Skeletal muscle tissue (tissue), 4 donors: Measurements from ENCODE around the gene NEU1. TPM values are rescaled to one million over a fixed set of nuclear protein-coding genes. Genes with fewer than 3 reads are reported as not detected.
"Not testable (repeated sequence)": the region's sequence is repeated elsewhere in the genome, so short reads cannot be mapped to it uniquely, and the experiment has no call there.

Source experiments
- H3K27ac ChIP-seq: one replicate; pipeline ENCODE4 v1.7.0; 2013; ENCODE audit warnings: mild to moderate bottlenecking, low read depth, low read length, inconsistent platforms
- H3K27me3 ChIP-seq, 3 donors: one replicate each; pipeline ENCODE4 v1.7.0; 2013; ENCODE audit warnings: low read length in 3 of 3; ENCODE audit not compliant: control insufficient read depth in 3 of 3, insufficient read depth in 3 of 3
- H3K36me3 ChIP-seq, 3 donors: one replicate each; pipeline ENCODE4 v1.7.0; 2013; ENCODE audit warnings: low read length in 3 of 3; ENCODE audit not compliant: control insufficient read depth in 3 of 3, insufficient read depth in 3 of 3
- H3K4me1 ChIP-seq, 3 donors: one replicate each; pipeline ENCODE4 v1.7.0; 2013; ENCODE audit warnings: low read length in 3 of 3, mild to moderate bottlenecking in 3 of 3; ENCODE audit not compliant: control insufficient read depth in 3 of 3, insufficient read depth in 3 of 3
- H3K4me3 ChIP-seq, 3 donors: one replicate each; pipeline ENCODE4 v1.7.0; 2013; ENCODE audit warnings: low read length in 3 of 3
- H3K9ac ChIP-seq, 3 donors: one replicate each; pipeline ENCODE4 v1.7.0; 2013; ENCODE audit warnings: low read length in 3 of 3, mild to moderate bottlenecking in 3 of 3, moderate library complexity in 2 of 3, low read depth in 1 of 3
- H3K9me3 ChIP-seq, 3 donors: one replicate each; pipeline ENCODE4 v1.7.0; 2013; ENCODE audit warnings: low read length in 3 of 3; ENCODE audit not compliant: control insufficient read depth in 3 of 3
- total RNA-seq: library from RNA; depleted of rRNA; stranded (reverse); fragments of >200 nt; gene quantifications from one replicate; pipeline ENCODE4 v1.2.3, GENCODE V29; 2014
- donor health status: Osteomylitis.

The NEU1 gene
- total RNA-seq, 1 donor from 2014 or later = 23.0 TPM

GRCh38 chr6:31864123-31864562 lies 1.5 kb upstream of the NEU1 start:
- Histone ChIP-seq H3K27ac (peak overlapping the region; percentile 82), H3K4me1 (peaks cover 21 to 26% (median 22%) of the 10 kb centered on the region in 3 donors), H3K36me3 (peaks cover 17 to 20% (median 17%) of the 10 kb centered on the region in 3 donors), H3K4me3 (peak overlapping the region; percentile 81 to 86 (median 86)), H3K9ac (peak overlapping the region; percentile 65 to 72 (median 71))
- not testable (repeated sequence) for H3K9me3 ChIP-seq, H3K27me3 ChIP-seq

GRCh38 chr6:31861919-31862343 lies 690 bp downstream of the NEU1 start:
- H3K9ac ChIP-seq = peak overlapping the region; percentile 93 to 99 (median 94)
- H3K27me3 ChIP-seq = no peaks in the 10 kb centered on the region
- H3K27ac ChIP-seq = peak overlapping the region; percentile 93
- peaks cover 21 to 26% (median 22%) of the 10 kb centered on the region in 3 donors for H3K4me1 ChIP-seq
- H3K4me3 ChIP-seq = peak overlapping the region; percentile 92 to 98 (median 98)
- H3K9me3 ChIP-seq = no peaks in the 10 kb centered on the region
- peaks cover 24 to 34% (median 33%) of the 10 kb centered on the region in 3 donors for H3K36me3 ChIP-seq

GRCh38 chr6:31861150-31861549 lies 1.5 kb downstream of the NEU1 start:
- H3K9me3 ChIP-seq = no peaks in the 10 kb centered on the region
- H3K9ac ChIP-seq = no peak overlapping the region
- no peak overlapping the region for H3K4me3 ChIP-seq
- H3K36me3 ChIP-seq = peaks cover 24 to 34% (median 34%) of the 10 kb centered on the region in 3 donors
- H3K4me1 ChIP-seq = peaks cover 21 to 26% (median 22%) of the 10 kb centered on the region in 3 donors
- H3K27me3 ChIP-seq = no peaks in the 10 kb centered on the region
- no peak overlapping the region for H3K27ac ChIP-seq

- no peaks in the 10 kb centered on the region for H3K27me3 ChIP-seq
These were observed 2.3 kb downstream of the NEU1 start for GRCh38 chr6:31860349-31860748.

GRCh38 chr6:31859923-31860322 lies 2.7 kb downstream of the NEU1 start:
- no peak overlapping the region for H3K9ac ChIP-seq
- H3K36me3 ChIP-seq = peaks cover 24 to 34% (median 34%) of the 10 kb centered on the region in 3 donors
- H3K27me3 ChIP-seq = no peaks in the 10 kb centered on the region
- H3K4me3 ChIP-seq = no peak overlapping the region
- H3K27ac ChIP-seq = no peak overlapping the region
- H3K4me1 ChIP-seq = peaks cover 21 to 26% (median 22%) of the 10 kb centered on the region in 3 donors
- no peaks in the 10 kb centered on the region for H3K9me3 ChIP-seq

More at GRCh38 chr6:31860349-31860748, 2.3 kb downstream of the NEU1 start:
- Histone ChIP-seq H3K4me3 (no peak overlapping the region), H3K36me3 (peaks cover 24 to 34% (median 34%) of the 10 kb centered on the region in 3 donors), H3K27ac (no peak overlapping the region), H3K9ac (no peak overlapping the region), H3K4me1 (peaks cover 21 to 26% (median 22%) of the 10 kb centered on the region in 3 donors), H3K9me3 (no peaks in the 10 kb centered on the region)

GRCh38 chr6:31858707-31859106 lies 3.9 kb downstream of the NEU1 start:
- Histone ChIP-seq H3K36me3 (peaks cover 24 to 34% (median 34%) of the 10 kb centered on the region in 3 donors), H3K9ac (no peak overlapping the region), H3K9me3 (no peaks in the 10 kb centered on the region), H3K27me3 (no peaks in the 10 kb centered on the region), H3K4me1 (peaks cover 14 to 18% (median 17%) of the 10 kb centered on the region in 3 donors), H3K4me3 (no peak overlapping the region), H3K27ac (no peak overlapping the region)

- not testable (repeated sequence) for H3K27ac ChIP-seq, H3K9me3 ChIP-seq, H3K4me3 ChIP-seq, H3K9ac ChIP-seq, H3K27me3 ChIP-seq
- peaks cover 24 to 34% (median 34%) of the 10 kb centered on the region in 3 donors for H3K36me3 ChIP-seq
- peaks cover 7 to 12% (median 10%) of the 10 kb centered on the region in 3 donors for H3K4me1 ChIP-seq
These were observed 4.8 kb downstream of the NEU1 start for GRCh38 chr6:31857774-31858173.

- not testable (repeated sequence) for H3K4me1 ChIP-seq, H3K4me3 ChIP-seq, H3K36me3 ChIP-seq, H3K9me3 ChIP-seq, H3K27me3 ChIP-seq, H3K9ac ChIP-seq, H3K27ac ChIP-seq
These were observed 10.5 kb downstream of the NEU1 start for GRCh38 chr6:31851980-31852718.

GRCh38 chr6:31851485-31851832 lies 11.2 kb downstream of the NEU1 start:
- H3K36me3 ChIP-seq = no peaks in the 10 kb centered on the region
- no peaks in the 10 kb centered on the region for H3K27me3 ChIP-seq
- H3K4me1 ChIP-seq = no peaks in the 10 kb centered on the region
- H3K9ac ChIP-seq = no peak overlapping the region
- no peak overlapping the region for H3K27ac ChIP-seq
- no peaks in the 10 kb centered on the region for H3K9me3 ChIP-seq
- H3K4me3 ChIP-seq = no peak overlapping the region

GRCh38 chr6:31850765-31851484 lies 11.7 kb downstream of the NEU1 start:
- H3K36me3 ChIP-seq = no peaks in the 10 kb centered on the region
- H3K27me3 ChIP-seq = no peaks in the 10 kb centered on the region
- H3K27ac ChIP-seq = no peak overlapping the region
- H3K4me3 ChIP-seq = no peak overlapping the region
- H3K4me1 ChIP-seq = no peaks in the 10 kb centered on the region
- H3K9ac ChIP-seq = no peak overlapping the region
- no peaks in the 10 kb centered on the region for H3K9me3 ChIP-seq
